Measurements from ENCODE around the gene SPIN1.

DNA sequence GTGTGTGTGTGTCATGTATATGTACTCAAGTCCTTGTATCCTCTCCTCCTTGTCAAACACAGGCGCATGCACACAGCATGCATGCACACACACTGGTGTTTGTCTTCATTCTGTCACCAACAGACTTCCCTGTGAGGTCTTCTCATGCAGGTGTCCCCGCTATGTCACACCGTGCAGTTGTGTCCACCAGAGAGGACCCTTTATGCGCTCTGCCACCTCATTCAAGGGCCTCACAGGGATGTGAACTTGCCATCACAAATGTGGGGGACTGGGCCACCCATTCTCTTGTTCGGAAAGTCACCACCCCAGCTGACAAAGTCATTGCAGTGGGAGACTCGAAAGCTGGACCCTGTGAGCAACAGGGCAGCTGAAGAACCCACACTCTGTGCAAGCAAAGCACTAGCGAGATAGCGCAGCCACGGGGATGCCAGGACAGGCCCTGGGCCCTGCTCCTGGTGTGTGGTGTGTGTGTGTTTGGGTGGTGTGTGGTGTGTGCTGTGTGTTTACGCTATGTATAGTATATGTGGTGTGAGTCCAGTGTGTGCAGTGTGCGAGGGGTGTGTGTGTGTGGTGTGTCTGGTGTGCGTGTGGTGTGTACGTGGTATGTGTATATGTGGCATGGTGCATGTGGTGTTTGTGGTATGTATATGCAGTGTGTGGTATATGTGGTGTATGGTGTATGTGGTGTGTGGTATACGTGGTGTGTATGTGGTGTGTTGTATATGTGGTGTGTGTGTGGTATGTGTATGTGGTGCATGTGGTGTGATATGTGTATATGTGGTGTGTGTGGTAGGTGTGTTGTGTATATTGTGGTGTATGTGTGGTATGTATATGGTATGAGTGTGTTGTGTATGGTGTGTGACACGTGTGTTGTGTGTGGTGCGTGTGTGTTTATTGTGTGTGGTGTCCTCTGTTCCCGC lies 115.9 kb downstream of the SPIN1 start:
- TF ChIP-seq STAT6 (CRISPR knock-in tag; conservative IDR thresholded peaks at IDR 0.05; ENCODE audit: low read depth) = no peak
- TF ChIP-seq, protein P1, sequence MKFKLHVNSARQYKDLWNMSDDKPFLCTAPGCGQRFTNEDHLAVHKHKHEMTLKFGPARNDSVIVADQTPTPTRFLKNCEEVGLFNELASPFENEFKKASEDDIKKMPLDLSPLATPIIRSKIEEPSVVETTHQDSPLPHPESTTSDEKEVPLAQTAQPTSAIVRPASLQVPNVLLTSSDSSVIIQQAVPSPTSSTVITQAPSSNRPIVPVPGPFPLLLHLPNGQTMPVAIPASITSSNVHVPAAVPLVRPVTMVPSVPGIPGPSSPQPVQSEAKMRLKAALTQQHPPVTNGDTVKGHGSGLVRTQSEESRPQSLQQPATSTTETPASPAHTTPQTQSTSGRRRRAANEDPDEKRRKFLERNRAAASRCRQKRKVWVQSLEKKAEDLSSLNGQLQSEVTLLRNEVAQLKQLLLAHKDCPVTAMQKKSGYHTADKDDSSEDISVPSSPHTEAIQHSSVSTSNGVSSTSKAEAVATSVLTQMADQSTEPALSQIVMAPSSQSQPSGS (CRISPR knock-in tag; IDR thresholded peaks at IDR 0.05; ENCODE audit: borderline replicate concordance, low read depth) = no peak
- TF ChIP-seq RELA (CRISPR knock-in tag; IDR thresholded peaks at IDR 0.05; ENCODE audit: borderline replicate concordance) = no peak
- TF ChIP-seq CREM (CRISPR knock-in tag; IDR thresholded peaks at IDR 0.05) = no peak

Data from WTC11 (cell line).